HG03060 (cell line): ENCODE measurements around the gene DCHS2.

ENCODE experiments used
- ATAC-seq: cut with Tn5 transposase; IDR thresholded peaks from one replicate; pipeline ENCODE4 v1.9.1; 2021; ENCODE audit warnings: low read depth, moderate number of reproducible peaks; ENCODE audit not compliant: unreplicated experiment

The DCHS2 gene

DNA sequence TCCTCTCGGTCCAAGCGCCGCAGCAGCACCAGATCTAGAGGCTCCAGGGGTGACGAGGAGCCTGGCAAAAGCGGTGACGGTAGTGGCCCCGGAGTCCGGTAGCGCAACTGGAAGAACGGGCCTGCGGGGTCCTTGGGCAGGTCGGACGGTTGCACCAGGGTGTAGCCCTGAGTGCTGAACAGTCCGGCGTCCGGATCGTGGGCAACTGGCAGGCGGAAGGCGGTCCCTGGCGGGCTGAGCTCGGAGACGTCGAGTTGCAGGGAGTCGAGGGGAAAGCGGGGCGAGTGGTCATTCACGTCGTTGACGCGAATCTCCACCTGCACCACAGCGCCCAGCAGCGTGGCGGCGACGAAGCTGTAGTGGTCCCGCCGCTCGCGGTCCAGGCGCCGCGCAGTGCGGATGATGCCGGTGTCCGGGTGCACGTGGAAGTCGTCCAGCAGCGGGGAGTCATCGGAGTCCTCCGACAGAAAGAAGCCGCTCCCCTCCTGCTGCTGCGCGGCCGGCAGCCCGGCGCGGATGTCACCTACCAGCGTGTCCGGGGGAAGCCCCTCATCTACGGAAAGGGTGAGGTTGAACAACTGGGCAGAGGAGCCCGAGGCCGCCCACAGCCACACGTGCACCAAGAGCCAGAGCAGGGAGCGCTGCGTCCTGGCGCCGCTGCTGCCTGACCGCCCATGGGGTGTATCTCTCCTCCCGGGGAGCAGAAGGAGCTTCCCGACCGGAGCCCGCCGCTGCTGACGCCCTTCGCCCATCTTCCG is 837 bp downstream of the DCHS2 start:
- peak; percentile 52 for ATAC-seq

DNA sequence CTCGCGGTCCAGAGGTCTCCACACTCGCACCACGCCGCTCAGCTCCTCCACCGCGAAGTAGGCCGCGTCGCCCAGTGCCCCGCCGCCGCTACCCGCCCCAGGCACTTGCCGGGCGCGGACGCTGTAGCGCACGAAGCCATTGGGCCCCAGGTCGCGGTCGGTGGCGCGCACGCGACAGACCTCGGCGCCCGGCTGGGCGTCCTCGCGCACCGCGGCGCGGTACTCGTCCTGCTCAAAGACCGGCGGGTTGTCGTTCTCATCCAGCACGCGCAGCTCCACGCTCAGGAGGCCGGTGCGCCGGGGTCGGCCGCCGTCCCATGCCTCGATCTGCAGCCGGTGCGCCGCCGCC is 1.4 kb downstream of the DCHS2 start:
- no peak for ATAC-seq

GRCh38 chr4:154489558-154490233 is 1.9 kb downstream of the DCHS2 start:
- no peak for ATAC-seq

- ATAC-seq, result no peak
Measured at GRCh38 chr4:154487145-154487544, 4.5 kb downstream of the DCHS2 start.

DNA sequence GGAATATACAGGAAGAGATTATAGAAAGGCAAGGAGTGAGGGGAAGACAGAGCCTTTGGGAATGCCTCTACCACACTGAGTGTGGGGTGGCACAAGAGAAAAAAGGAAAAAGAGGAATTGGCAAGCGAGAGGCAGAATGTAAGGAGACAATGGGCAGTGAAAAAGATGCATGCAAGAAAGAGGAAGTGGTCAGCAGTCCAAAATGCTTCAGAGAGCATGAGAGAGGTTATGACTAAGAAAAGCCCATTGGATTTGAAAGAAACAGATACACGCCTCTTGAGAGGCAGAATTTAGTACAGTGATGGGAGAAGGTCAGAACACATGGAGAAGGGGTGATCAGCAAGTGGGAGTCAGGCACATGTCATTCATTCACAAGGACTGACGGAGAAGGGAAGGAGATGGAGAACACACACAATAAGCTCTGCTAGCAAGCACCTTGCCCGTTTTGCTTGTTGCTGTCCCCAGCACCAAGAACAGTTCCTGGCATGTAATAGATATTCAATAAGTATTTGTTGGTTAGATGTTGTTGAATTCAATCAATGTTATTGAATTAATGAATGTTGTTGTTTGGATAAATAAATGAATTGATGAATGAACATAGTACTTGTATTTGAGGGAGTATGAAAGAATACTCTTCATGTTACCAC is 6.3 kb downstream of the DCHS2 start:
- peak; percentile 99 for ATAC-seq

DNA sequence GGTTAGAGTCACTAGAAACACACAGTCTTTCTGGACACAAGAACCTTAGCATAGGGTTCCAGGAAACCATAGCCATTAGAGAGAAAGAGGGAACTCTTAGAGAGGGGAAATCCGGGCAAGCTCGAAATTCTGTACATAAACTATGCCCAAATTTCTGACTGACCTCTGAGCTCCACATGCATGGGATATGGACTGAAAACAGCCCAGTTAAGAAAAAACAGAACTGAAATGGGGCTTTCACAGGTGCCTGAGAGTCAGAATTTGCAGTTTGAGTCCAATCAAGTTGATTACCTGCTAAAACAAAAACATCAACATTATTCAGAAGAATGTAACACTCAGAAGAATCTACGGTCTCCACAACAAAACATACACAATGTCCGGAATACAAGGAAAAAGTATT is 13.1 kb downstream of the DCHS2 start:
- ATAC-seq, result peak; percentile 16

GRCh38 chr4:154478128-154478527 is 13.5 kb downstream of the DCHS2 start:
- ATAC-seq, result peak; percentile 66

- ATAC-seq, result no peak
Measured at GRCh38 chr4:154476232-154476631, 15.4 kb downstream of the DCHS2 start.

DNA sequence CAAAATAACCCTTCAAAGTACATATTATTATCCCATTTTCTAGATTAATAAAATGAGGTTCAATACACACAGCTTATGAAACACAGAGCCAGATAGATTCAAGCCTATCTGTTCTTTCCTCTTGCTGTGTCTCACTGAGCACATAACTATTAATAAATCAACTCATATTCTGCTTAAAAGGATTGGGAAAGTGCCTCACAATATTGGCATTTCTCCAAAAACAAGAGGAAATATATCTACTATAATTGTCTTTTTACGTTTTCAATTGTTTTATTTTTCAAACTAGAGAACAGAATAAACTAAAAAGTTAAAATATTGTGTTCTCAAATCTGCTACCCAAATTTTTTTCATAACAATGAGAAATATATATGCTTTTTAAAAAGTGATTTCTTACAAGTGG is 15.8 kb downstream of the DCHS2 start:
- no peak for ATAC-seq

- no peak for ATAC-seq
Measured at GRCh38 chr4:154473497-154473896, 18.1 kb downstream of the DCHS2 start.

DNA sequence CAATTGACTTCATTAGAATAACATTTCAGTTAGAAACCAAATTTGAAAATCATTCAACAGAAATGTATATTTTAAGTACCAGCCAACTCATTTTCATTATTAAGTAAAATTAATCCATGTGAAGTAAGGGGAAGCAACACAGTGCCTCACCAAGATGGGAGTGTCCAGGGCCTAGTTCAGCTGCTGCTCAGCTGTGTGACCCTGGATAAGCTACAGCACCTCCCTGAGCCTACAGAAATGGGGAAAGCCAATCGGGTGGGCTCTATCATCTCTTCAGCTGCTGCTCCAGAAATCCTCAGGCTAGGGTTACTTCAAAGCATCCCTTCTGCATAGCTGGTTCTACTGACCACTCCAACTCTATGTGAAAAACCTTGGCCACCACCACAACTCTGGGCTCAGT is 18.7 kb downstream of the DCHS2 start:
- no peak for ATAC-seq

DNA sequence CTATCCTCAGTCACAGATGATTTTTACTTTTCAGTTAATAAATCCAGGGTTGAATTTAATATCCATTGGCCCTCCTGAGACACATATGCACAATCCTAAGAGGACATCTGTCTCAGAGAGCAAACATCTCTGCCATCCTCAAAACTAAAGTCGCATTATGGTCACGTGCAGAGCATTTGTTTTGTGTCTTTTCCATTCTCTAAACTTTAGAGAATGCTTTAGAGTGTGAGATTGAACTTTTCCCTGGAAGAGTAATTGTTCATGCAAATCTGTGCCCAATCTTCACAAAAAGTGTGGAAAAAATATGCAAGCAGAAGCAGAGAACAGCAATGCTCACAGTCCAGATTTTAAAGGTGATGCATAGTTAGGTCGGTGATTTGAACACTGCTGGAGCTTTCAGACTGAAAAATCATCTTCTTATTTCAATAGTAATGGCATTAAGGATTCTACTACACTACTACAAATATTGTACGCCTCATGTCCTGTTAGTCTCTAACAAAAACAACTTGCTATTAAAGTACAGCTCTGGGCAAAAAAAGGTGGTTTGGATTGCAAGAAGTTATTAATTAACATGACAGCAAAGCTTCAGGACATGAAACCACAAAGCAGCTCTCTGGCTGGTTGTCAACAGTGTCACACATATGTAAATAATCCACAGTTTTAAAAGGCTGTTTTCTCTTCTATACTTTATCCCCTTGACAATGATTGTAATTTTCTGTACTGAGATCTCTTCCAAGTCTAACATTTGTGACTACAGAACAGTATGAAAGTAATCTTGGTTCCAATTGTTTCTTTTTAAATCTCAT is 19.9 kb downstream of the DCHS2 start:
- ATAC-seq, result peak; percentile 67

- ATAC-seq, result peak; percentile 81
Measured at GRCh38 chr4:154471032-154471431, 20.6 kb downstream of the DCHS2 start.

DNA sequence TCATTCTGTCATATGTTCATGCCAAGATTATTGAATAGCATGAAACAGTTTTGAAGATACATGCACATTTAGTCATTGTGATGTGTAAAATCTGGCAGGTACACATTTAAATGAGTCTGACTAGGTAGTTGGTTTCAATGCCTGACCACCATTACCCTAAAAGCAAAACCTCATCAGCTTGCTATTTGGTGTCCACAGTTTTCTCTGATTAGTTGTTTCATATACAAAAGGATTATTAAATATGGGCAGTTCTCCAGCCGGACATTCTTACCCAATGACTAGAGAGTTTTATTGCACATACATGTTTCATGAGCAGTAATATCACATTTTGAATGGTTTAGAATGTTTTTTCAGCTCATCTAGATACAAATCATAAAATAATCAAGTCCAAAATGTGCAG is 23.7 kb downstream of the DCHS2 start:
- no peak for ATAC-seq

GRCh38 chr4:154466336-154466735 is 25.3 kb downstream of the DCHS2 start:
- no peak for ATAC-seq

GRCh38 chr4:154465085-154465484 is 26.5 kb downstream of the DCHS2 start:
- no peak for ATAC-seq

GRCh38 chr4:154464654-154465053 is 26.9 kb downstream of the DCHS2 start:
- no peak for ATAC-seq

- ATAC-seq, result no peak
Measured at GRCh38 chr4:154462081-154462810, 29.4 kb downstream of the DCHS2 start.

DNA sequence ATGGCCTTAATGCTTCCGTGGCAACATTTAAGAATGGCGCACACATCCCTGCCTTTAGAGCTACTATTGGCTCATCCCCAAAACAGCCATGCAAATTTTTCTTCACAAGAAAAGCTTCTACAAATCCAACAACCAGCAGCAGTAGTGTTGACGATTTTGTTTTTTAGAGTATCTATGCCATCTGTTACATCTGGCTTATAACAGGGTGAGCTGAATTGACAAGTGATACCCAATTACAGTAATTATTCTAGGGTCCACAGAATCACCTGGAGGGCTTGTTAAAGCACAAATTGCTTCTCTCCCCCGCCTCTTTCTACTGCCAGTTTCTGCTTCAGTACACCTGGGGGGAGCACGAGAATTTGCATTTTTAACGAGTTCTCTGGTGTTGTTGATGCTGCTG is 34.1 kb downstream of the DCHS2 start:
- ATAC-seq, result no peak

DNA sequence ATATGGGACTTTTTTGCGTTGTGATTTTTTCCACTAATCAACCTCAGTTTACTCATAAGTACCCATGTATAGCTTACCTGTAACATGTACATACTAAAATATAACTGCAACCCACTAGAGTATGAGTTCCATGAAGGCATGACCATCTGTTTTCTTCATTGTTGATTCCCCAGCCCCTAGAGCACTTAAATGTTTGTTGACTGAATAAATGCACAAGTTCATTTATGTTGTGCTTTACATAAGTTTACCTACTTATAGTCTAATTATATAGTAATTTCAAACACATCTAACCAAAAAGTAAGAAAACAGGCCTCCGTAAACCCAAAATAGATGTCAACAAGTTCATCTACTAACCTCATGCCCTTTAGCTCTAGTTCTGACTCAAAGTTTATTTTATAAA is 34.7 kb downstream of the DCHS2 start:
- ATAC-seq, result no peak
